GM18526 (cell line): Measurements from ENCODE around the gene POLG2.

ENCODE experiments used
- POLR2A ChIP-seq: IDR thresholded peaks from 3 replicates; pipeline ENCODE4 v1.6.1; 2011; ENCODE audit not compliant: insufficient read length; ENCODE audit errors: extremely low read depth

POLG2 gene

GRCh38 chr17:64431534-64431933, 65.3 kb downstream of the POLG2 start:
- no peak for TF ChIP-seq POLR2A

GRCh38 chr17:64428406-64428805, 68.4 kb downstream of the POLG2 start:
- TF ChIP-seq POLR2A: no peak
